Measurements from ENCODE around the gene BCL7A. TPM values are rescaled to one million over a fixed set of nuclear protein-coding genes. Genes with fewer than 3 reads are reported as not detected.

The BCL7A gene
- total RNA-seq, 1 donor from 2014 or later: 8.1 TPM

- H3K27me3 ChIP-seq: no peaks in the 10 kb centered on the region
- peak overlapping the region; percentile 3 for H3K27ac ChIP-seq
- no peaks in the 10 kb centered on the region for H3K4me1 ChIP-seq
- H3K9me3 ChIP-seq: no peaks in the 10 kb centered on the region
- TF ChIP-seq POLR2A (IDR thresholded peaks at IDR 0.05): no peak
- TF ChIP-seq POLR2AphosphoS5 (IDR thresholded peaks at IDR 0.05; ENCODE audit: insufficient read depth in 1 of 2, low read depth in 1 of 2): peak in 1 of 2 donors; percentile 76
- intact Hi-C loops (cut with DNase I): no loop called here
- no peak overlapping the region for H3K4me3 ChIP-seq
- DNase-seq (ENCODE audit: extremely low spot score in 2 of 2): no peak
- no peaks in the 10 kb centered on the region for H3K36me3 ChIP-seq
Observed at GRCh38 chr12:121992059-121992879, 29.4 kb upstream of the BCL7A start.

GRCh38 chr12:121996050-121996944, 25.4 kb upstream of the BCL7A start:
- no peak for TF ChIP-seq POLR2A (IDR thresholded peaks at IDR 0.05)
- TF ChIP-seq POLR2AphosphoS5 (IDR thresholded peaks at IDR 0.05; ENCODE audit: insufficient read depth in 1 of 2, low read depth in 1 of 2): no peak
- no peak for TF ChIP-seq CTCF (IDR thresholded peaks at IDR 0.05)
- no peaks in the 10 kb centered on the region for H3K9me3 ChIP-seq
- no peaks in the 10 kb centered on the region for H3K27me3 ChIP-seq
- peak overlapping the region; percentile 11 for H3K27ac ChIP-seq
- no peak overlapping the region for H3K4me3 ChIP-seq
- intact Hi-C loops (cut with DNase I): no loop called here
- H3K4me1 ChIP-seq: no peaks in the 10 kb centered on the region
- no peaks in the 10 kb centered on the region for H3K36me3 ChIP-seq
- DNase-seq (ENCODE audit: extremely low spot score in 2 of 2): no peak

- Histone ChIP-seq H3K36me3 (no peaks in the 10 kb centered on the region), H3K4me3 (no peak overlapping the region), H3K27me3 (no peaks in the 10 kb centered on the region), H3K9me3 (no peaks in the 10 kb centered on the region), H3K27ac (no peak overlapping the region), H3K4me1 (no peaks in the 10 kb centered on the region)
- TF ChIP-seq POLR2A (IDR thresholded peaks at IDR 0.05) (no peak), CTCF (IDR thresholded peaks at IDR 0.05) (no peak), POLR2AphosphoS5 (IDR thresholded peaks at IDR 0.05; ENCODE audit: insufficient read depth in 1 of 2, low read depth in 1 of 2) (no peak)
- no peak for DNase-seq (ENCODE audit: extremely low spot score in 2 of 2)
- intact Hi-C loops (cut with DNase I): no loop called here
Observed at GRCh38 chr12:121996945-121997612, 24.6 kb upstream of the BCL7A start.

GRCh38 chr12:122001466-122002209, 20.0 kb upstream of the BCL7A start:
- H3K4me1 ChIP-seq: peaks cover 25% of the 10 kb centered on the region
- TF ChIP-seq POLR2A (IDR thresholded peaks at IDR 0.05) (no peak), POLR2AphosphoS5 (IDR thresholded peaks at IDR 0.05; ENCODE audit: insufficient read depth in 1 of 2, low read depth in 1 of 2) (no peak), CTCF (IDR thresholded peaks at IDR 0.05) (no peak)
- H3K4me3 ChIP-seq: no peak overlapping the region
- H3K9me3 ChIP-seq: no peaks in the 10 kb centered on the region
- no peak for DNase-seq (ENCODE audit: extremely low spot score in 2 of 2)
- H3K27me3 ChIP-seq: no peaks in the 10 kb centered on the region
- H3K36me3 ChIP-seq: no peaks in the 10 kb centered on the region
- intact Hi-C loops (cut with DNase I): no loop called here
- no peak overlapping the region for H3K27ac ChIP-seq
